Upper lobe of left lung (tissue), 6 donors: Measurements from ENCODE around the gene CASD1. TPM values are rescaled to one million over a fixed set of nuclear protein-coding genes. Genes with fewer than 3 reads are reported as not detected.
A peak's percentile ranks its signal among the peaks of the same experiment; 100 is the strongest.

Source experiments
- ATAC-seq, 2 donors: fragments of 200-7000 bp; cut with Tn5 transposase; one replicate each; pipeline ENCODE4 v1.9.1; 2022; ENCODE audit warnings: mild to moderate bottlenecking in 2 of 2, moderate library complexity in 2 of 2; ENCODE audit not compliant: low FRiP score in 2 of 2
- DNase-seq, 2 donors: peaks; one replicate each; pipeline ENCODE4 v3.0.0-alpha.2; 2019 to 2020
- H3K27ac ChIP-seq, 4 donors: fragments of 200-600 bp; sonication (generic); one replicate each; pipeline ENCODE4 v1.5.1; 2016 to 2019
- H3K27me3 ChIP-seq, 4 donors: fragments of 200-600 bp; sonication (generic); one replicate each; pipeline ENCODE4 v1.5.1; 2017 to 2019
- H3K36me3 ChIP-seq, 4 donors: fragments of 200-600 bp; sonication (generic); one replicate each; pipeline ENCODE4 v1.5.1; 2016 to 2019
- H3K4me1 ChIP-seq, 4 donors: fragments of 200-600 bp; sonication (generic); one replicate each; pipeline ENCODE4 v1.5.1; 2018 to 2019
- H3K4me3 ChIP-seq, 4 donors: fragments of 200-600 bp; sonication (generic); one replicate each; pipeline ENCODE4 v1.5.1; 2017 to 2019; ENCODE audit warnings: mild to moderate bottlenecking in 2 of 4, moderate library complexity in 1 of 4
- H3K9me3 ChIP-seq, 4 donors: fragments of 200-600 bp; sonication (generic); one replicate each; pipeline ENCODE4 v1.5.1; 2018 to 2019
- EP300 ChIP-seq, 4 donors: sonication (generic); formaldehyde crosslinking; IDR thresholded peaks; one replicate each; pipeline ENCODE4 v1.5.1; 2017; ENCODE audit warnings: antibody characterized with exemption in 4 of 4, control low read depth in 2 of 4
- POLR2A ChIP-seq, 4 donors: fragments of 450-650 bp; IDR thresholded peaks; one replicate each; pipeline ENCODE4 v1.5.1; 2016 to 2017; ENCODE audit warnings: antibody characterized with exemption in 4 of 4, mild to moderate bottlenecking in 2 of 4
- POLR2AphosphoS5 ChIP-seq, 2 donors: sonication (generic); formaldehyde crosslinking; IDR thresholded peaks; one replicate each; pipeline ENCODE4 v1.5.1; 2017; ENCODE audit warnings: antibody characterized with exemption in 2 of 2
- WGBS, 2 donors: methylation state at CpG; one replicate each; pipeline ENCODE4 v1.1.5; 2017 to 2018; 5-methylcytosine and 5-hydroxymethylcytosine counted together
- total RNA-seq, 6 donors: library from RNA; depleted of rRNA in 4 of 6; stranded (reverse); fragments of >200 nt in 4 of 6; gene quantifications; one replicate each; pipeline versions ENCODE4 v1.1.0 to v1.2.1, GENCODE V29; 2016 to 2021
- TF ChIP-seq, protein P1 (sequence below), 6 experiments: fragments of 450-650 bp in 4 of 6; fragments of 200-600 bp in 2 of 6; sonication (generic) in 2 of 6; IDR thresholded peaks; one replicate each; pipeline ENCODE4 v1.5.1; 2016 to 2019; ENCODE audit warnings: antibody characterized with exemption in 6 of 6
- donor health status: DM: no; HTN: no; CAD: no; lungs with moderate emphysema.
- donor health status: DM: no; HTN: yes; CAD: no; lungs with severe emphysema.

Gene CASD1
- 10 to 100 TPM; 10.1 to 52.9 (median 24.7) TPM for total RNA-seq

DNA sequence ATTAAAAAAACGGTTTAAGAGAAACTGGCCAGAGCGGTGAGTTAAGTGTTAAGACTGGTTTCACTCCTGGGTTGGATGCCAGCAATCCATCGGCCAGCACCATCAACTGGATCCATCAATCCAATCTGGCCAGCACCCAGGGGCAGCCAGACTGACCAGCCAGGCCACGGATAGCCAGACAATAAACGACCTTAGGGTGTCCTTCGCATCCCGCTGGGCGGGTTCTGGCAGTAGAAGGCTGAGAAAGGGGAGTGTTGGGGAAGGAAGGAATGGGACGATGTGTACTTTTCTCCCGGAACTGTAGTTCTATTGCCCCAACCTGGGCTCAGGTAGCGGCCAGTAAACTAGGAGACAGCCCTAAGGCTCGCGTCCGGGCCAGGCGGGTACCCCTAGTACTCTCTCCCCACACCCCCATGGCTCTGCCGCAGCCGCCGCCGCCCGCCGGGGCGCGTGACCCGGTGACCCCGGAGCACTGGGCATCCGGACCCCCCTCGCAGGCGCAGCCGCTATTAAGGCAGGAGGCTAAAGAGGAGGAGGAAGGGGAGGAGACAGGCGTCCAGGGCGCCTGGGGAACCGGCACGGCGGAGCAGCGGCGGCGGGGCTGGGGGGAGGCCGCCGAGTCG, at the start of gene CASD1:
TSS of gene CASD1 (plus strand) at position 546 of the 623 bp plus-strand sequence. CDS start 276 bp downstream, outside the sequence.
- Histone ChIP-seq H3K4me1 (peaks cover 12 to 41% (median 18%) of the 10 kb centered on the region in 4 donors), H3K27ac (peak within 1 kb of the TSS; percentile 89 to 96 (median 95))
- peak; percentile 70 to 84 for ATAC-seq

DNA sequence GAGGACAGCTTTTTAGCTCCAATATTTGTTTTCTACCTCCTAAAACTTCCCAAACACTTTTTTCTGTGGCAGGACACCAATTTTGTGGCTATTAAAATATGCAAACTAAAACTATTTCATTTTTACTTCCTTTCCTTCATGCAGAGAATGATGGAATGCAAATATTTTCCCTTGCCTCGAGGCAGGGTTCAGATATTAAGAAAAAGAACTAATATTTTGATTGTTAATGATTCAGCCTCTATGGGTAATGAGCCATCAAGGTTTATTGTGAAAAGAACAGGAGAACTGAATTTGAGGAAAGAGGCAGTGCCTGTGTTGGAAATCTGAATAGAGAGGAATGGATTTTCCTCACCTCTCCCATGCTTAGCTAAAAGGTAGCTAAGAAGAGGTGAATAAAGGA, 43.1 kb upstream of the CASD1 start:
- no peaks in the 10 kb centered on the region for H3K4me1 ChIP-seq
- TF ChIP-seq, protein P1, sequence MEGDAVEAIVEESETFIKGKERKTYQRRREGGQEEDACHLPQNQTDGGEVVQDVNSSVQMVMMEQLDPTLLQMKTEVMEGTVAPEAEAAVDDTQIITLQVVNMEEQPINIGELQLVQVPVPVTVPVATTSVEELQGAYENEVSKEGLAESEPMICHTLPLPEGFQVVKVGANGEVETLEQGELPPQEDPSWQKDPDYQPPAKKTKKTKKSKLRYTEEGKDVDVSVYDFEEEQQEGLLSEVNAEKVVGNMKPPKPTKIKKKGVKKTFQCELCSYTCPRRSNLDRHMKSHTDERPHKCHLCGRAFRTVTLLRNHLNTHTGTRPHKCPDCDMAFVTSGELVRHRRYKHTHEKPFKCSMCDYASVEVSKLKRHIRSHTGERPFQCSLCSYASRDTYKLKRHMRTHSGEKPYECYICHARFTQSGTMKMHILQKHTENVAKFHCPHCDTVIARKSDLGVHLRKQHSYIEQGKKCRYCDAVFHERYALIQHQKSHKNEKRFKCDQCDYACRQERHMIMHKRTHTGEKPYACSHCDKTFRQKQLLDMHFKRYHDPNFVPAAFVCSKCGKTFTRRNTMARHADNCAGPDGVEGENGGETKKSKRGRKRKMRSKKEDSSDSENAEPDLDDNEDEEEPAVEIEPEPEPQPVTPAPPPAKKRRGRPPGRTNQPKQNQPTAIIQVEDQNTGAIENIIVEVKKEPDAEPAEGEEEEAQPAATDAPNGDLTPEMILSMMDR (IDR thresholded peaks at IDR 0.05) = no peak
- TF ChIP-seq POLR2AphosphoS5 (IDR thresholded peaks at IDR 0.05) (no peak), POLR2A (IDR thresholded peaks at IDR 0.05) (no peak), EP300 (IDR thresholded peaks at IDR 0.05) (no peak)
- no peak for DNase-seq
- H3K9me3 ChIP-seq = peaks cover 0 to 3% (median 2%) of the 10 kb centered on the region in 4 donors
- no peak overlapping the region for H3K4me3 ChIP-seq
- H3K27ac ChIP-seq = no peak overlapping the region
- ATAC-seq = no peak
- no peaks in the 10 kb centered on the region for H3K27me3 ChIP-seq
- 39 to 52% methylated on average over 1 of the region's 1 CpG for WGBS, 2 donors
- no peaks in the 10 kb centered on the region for H3K36me3 ChIP-seq

More for the DNA sequence above, at the start of gene CASD1:
- Histone ChIP-seq H3K27me3 (no peaks in the 10 kb centered on the region), H3K4me3 (peak within 1 kb of the TSS; percentile 75 to 84 (median 84)), H3K36me3 (no peaks in the 10 kb centered on the region), H3K9me3 (no peaks in the 10 kb centered on the region)
- peak; percentile 67 to 93 for DNase-seq
- WGBS, 2 donors = 4 to 11% methylated on average over 14 to 28 of the region's 40 CpGs
- TF ChIP-seq POLR2A (IDR thresholded peaks at IDR 0.05) (peak in 1 of 4 donors; percentile 31), POLR2AphosphoS5 (IDR thresholded peaks at IDR 0.05) (no peak)

DNA sequence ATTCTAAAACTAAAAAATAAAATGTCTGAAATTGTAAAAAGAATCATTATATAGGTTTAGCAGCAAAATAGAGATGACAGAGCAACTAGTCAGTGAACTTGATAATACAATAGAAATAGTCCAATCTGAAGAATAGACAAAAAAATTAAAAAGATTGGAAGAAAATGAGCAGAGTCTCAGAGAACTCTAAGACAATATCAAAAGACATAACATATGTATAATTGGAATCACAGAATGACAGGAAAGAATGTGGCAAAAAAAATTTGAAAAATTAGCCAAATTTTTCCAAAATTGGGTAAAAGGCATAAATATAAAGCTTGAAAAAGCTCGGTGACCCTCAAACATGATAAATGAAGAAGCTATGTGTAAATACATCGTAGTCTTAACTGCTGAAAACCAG, 38.0 kb upstream of the CASD1 start:
- peaks cover 0 to 3% (median 2%) of the 10 kb centered on the region in 4 donors for H3K9me3 ChIP-seq
- no peaks in the 10 kb centered on the region for H3K36me3 ChIP-seq
- H3K4me3 ChIP-seq = no peak overlapping the region
- TF ChIP-seq, protein P1 (IDR thresholded peaks at IDR 0.05) = no peak
- no peak for TF ChIP-seq POLR2A (IDR thresholded peaks at IDR 0.05)
- no peak for TF ChIP-seq POLR2AphosphoS5 (IDR thresholded peaks at IDR 0.05)
- TF ChIP-seq EP300 (IDR thresholded peaks at IDR 0.05) = no peak
- 87 to 97% methylated on average over 2 of the region's 2 CpGs for WGBS, 2 donors
- no peak overlapping the region for H3K27ac ChIP-seq
- no peaks in the 10 kb centered on the region for H3K4me1 ChIP-seq
- no peaks in the 10 kb centered on the region for H3K27me3 ChIP-seq
- DNase-seq (no peak), ATAC-seq (no peak)

DNA sequence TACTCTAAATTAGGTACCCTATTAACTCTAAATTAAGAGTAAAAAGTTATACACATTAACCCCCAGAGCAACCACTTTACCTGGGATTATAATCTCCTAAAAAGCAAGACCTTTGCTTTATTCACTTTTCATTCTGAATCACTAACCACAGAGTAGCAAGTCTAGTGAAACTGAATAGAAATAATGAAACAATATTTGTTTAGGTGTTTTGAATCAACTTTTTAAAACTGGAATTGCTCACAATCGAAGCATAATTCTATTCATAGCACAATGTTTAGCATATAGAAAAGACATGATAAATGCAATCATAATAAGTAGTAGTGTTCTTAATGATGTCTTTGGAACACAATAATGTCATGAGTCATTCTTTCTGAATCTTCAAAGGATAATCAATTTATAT, 37.0 kb upstream of the CASD1 start:
- no peak overlapping the region for H3K4me3 ChIP-seq
- H3K27me3 ChIP-seq = no peaks in the 10 kb centered on the region
- DNase-seq (no peak), ATAC-seq (no peak)
- no peaks in the 10 kb centered on the region for H3K36me3 ChIP-seq
- TF ChIP-seq, protein P1 (IDR thresholded peaks at IDR 0.05) = no peak
- no peak for TF ChIP-seq EP300 (IDR thresholded peaks at IDR 0.05)
- TF ChIP-seq POLR2A (IDR thresholded peaks at IDR 0.05) = no peak
- TF ChIP-seq POLR2AphosphoS5 (IDR thresholded peaks at IDR 0.05) = no peak
- no peak overlapping the region for H3K27ac ChIP-seq
- H3K4me1 ChIP-seq = no peaks in the 10 kb centered on the region
- WGBS, 2 donors = 77 to 79% methylated on average over 1 of the region's 1 CpG
- H3K9me3 ChIP-seq = peaks cover 0 to 3% (median 2%) of the 10 kb centered on the region in 4 donors

DNA sequence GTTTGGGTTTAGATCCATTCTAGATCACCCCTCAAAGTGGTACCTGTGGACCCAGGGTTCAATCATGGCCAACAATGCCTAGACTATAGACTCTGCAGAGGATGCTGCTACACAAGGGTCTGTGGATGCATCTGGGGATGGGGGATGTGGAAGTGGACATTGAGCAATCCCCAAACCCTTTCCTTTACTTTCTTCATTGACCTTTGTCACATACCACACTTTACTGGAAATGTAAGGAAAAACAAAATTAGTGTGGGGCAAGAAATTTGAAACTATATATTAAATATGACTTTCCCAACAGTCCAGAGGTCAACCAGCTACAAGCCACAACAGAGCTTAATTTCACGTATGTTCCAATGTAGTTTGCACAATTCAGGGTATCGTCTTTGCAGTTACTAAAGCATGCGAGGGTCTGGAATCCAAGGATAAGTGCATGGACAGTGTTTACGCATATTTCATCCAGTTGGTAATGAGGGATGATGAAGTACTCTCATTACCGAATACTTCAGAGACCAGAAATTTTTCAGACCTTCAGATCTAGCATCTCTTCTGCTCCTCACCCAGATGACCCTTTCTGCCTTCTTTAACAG, 33.3 kb upstream of the CASD1 start:
- Histone ChIP-seq H3K27me3 (no peaks in the 10 kb centered on the region), H3K4me1 (no peaks in the 10 kb centered on the region), H3K36me3 (no peaks in the 10 kb centered on the region), H3K9me3 (no peaks in the 10 kb centered on the region), H3K4me3 (no peak overlapping the region), H3K27ac (no peak overlapping the region)
- TF ChIP-seq EP300 (IDR thresholded peaks at IDR 0.05) (no peak), POLR2AphosphoS5 (IDR thresholded peaks at IDR 0.05) (no peak)
- no peak for DNase-seq
- no peak for ATAC-seq
- 76 to 83% methylated on average over 5 of the region's 5 CpGs for WGBS, 2 donors
